ENCODE data around the gene TAF1B.

TAF1B gene

GRCh38 chr2:9842487-9843228 is 616 bp upstream of the TAF1B start:
- DNase-seq (ENCODE audit: low read depth in 2 of 2) = no peak
- no peak for TF ChIP-seq CTCF (IDR thresholded peaks at IDR 0.05; ENCODE audit: low read depth, low read length)
- H3K4me3 ChIP-seq (replicated peaks in 1 of 2; ENCODE audit: low read depth in 2 of 2, low read length in 2 of 2) = peak overlapping the region; percentile 71 to 81

- DNase-seq (ENCODE audit: low read depth in 2 of 2) = peak; percentile 47 to 59
- H3K4me3 ChIP-seq (replicated peaks in 1 of 2; ENCODE audit: low read depth in 2 of 2, low read length in 2 of 2) = peak overlapping the region; percentile 71 to 81
- no peak for TF ChIP-seq CTCF (IDR thresholded peaks at IDR 0.05; ENCODE audit: low read depth, low read length)
Observed at GRCh38 chr2:9844036-9844483, 786 bp downstream of the TAF1B start.

- peak; percentile 41 to 43 for DNase-seq (ENCODE audit: low read depth in 2 of 2)
- TF ChIP-seq CTCF (IDR thresholded peaks at IDR 0.05; ENCODE audit: low read depth, low read length) = no peak
- peak overlapping the region; percentile 71 to 81 for H3K4me3 ChIP-seq (replicated peaks in 1 of 2; ENCODE audit: low read depth in 2 of 2, low read length in 2 of 2)
Observed at GRCh38 chr2:9844576-9844975, 1.3 kb downstream of the TAF1B start.

GRCh38 chr2:9846554-9846953 is 3.3 kb downstream of the TAF1B start:
- H3K4me3 ChIP-seq (replicated peaks in 1 of 2; ENCODE audit: low read depth in 2 of 2, low read length in 2 of 2) = no peak overlapping the region
- no peak for TF ChIP-seq CTCF (IDR thresholded peaks at IDR 0.05; ENCODE audit: low read depth, low read length)
- DNase-seq (ENCODE audit: low read depth in 2 of 2) = peak; percentile 20 to 43

- peak; percentile 19 to 28 for DNase-seq (ENCODE audit: low read depth in 2 of 2)
- no peak overlapping the region for H3K4me3 ChIP-seq (replicated peaks in 1 of 2; ENCODE audit: low read depth in 2 of 2, low read length in 2 of 2)
- no peak for TF ChIP-seq CTCF (IDR thresholded peaks at IDR 0.05; ENCODE audit: low read depth, low read length)
Observed at GRCh38 chr2:9847140-9847539, 3.9 kb downstream of the TAF1B start.

- no peak overlapping the region for H3K4me3 ChIP-seq (replicated peaks in 1 of 2; ENCODE audit: low read depth in 2 of 2, low read length in 2 of 2)
- TF ChIP-seq CTCF (IDR thresholded peaks at IDR 0.05; ENCODE audit: low read depth, low read length) = no peak
- no peak for DNase-seq (ENCODE audit: low read depth in 2 of 2)
Observed at GRCh38 chr2:9852881-9853280, 9.6 kb downstream of the TAF1B start.

Data from cardiac fibroblast (primary cell).